ENCODE measurements around the gene NDST3. TPM values are rescaled to one million over a fixed set of nuclear protein-coding genes. Genes with fewer than 3 reads are reported as not detected.
A peak's percentile ranks its signal among the peaks of the same experiment; 100 is the strongest.

The NDST3 gene
- total RNA-seq, 1 experiment from 2014 or later, result 0.70 TPM

DNA sequence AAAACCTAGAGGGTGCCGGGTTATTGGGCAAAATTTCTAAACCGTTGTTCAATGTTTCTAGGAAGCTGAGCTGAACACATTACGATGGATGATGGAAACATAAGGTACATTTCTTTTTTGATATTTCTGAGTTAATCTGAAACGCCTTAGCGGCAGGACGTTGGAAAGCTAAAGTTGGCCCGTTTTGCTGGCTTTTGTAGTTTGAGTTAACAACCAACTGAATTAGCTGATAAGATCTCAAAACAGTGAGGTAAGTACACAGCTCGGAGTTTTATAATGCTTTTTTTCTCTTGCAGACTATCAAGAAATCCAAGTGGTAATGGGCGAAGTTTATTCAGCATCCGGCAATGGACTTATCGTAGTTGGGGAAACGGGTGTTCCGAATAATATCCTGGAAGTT lies 245.0 kb downstream of the NDST3 start:
- Histone ChIP-seq H3K9me3 (ENCODE audit: control insufficient read depth, low read depth, low read length) (no peaks in the 10 kb centered on the region), H3T11ph (ENCODE audit: low read length) (no peak overlapping the region), H3K14ac (ENCODE audit: insufficient read depth, low read length) (no peak overlapping the region), H2BK20ac (ENCODE audit: low read depth, low read length, poor library complexity, severe bottlenecking) (no peak overlapping the region), H2BK120ac (ENCODE audit: low read depth, low read length, poor library complexity, severe bottlenecking) (no peak overlapping the region), H4K5ac (ENCODE audit: insufficient read length, low read depth, low read length) (no peak overlapping the region), H3K4ac (ENCODE audit: low read depth, low read length) (no peak overlapping the region), H2BK15ac (ENCODE audit: low read depth, low read length) (no peak overlapping the region), H3K4me1 (ENCODE audit: insufficient read depth, low read length) (no peaks in the 10 kb centered on the region), H3K79me2 (ENCODE audit: insufficient read depth, low read length) (peaks cover 5% of the 10 kb centered on the region; the same call in 1 of the 2 replicates), H3K4me2 (ENCODE audit: insufficient read depth, insufficient read length, low read length) (peak overlapping the region; percentile 97), H3K9ac (ENCODE audit: extremely low read depth, insufficient read length, low read length) (peak overlapping the region; percentile 97), H2BK12ac (ENCODE audit: insufficient read length, low read depth, low read length) (no peak overlapping the region), H2AK5ac (ENCODE audit: insufficient read length, low read length) (no peak overlapping the region), H3K27me3 (ENCODE audit: insufficient read depth, low read length) (no peaks in the 10 kb centered on the region), H3K79me1 (ENCODE audit: insufficient read depth, low read depth, low read length, poor library complexity, severe bottlenecking) (no peaks in the 10 kb centered on the region), H2BK5ac (ENCODE audit: insufficient read length, low read length) (no peak overlapping the region), H3K23ac (ENCODE audit: insufficient read length, low read depth, low read length) (no peak overlapping the region), H4K91ac (ENCODE audit: insufficient read length, low read depth, low read length) (no peak overlapping the region), H2AFZ (ENCODE audit: low read length) (no peak overlapping the region), H3K56ac (ENCODE audit: insufficient read length, low read depth, low read length) (peak overlapping the region; percentile 79), H4K20me1 (ENCODE audit: control insufficient read depth, insufficient read depth, insufficient read length) (no peaks in the 10 kb centered on the region), H3K27ac (ENCODE audit: insufficient read length, low read depth, low read length) (peak overlapping the region; percentile 66), H3K18ac (ENCODE audit: insufficient read length, low read depth, low read length) (no peak overlapping the region), H3K23me2 (ENCODE audit: insufficient read length, low read depth, low read length, poor library complexity, severe bottlenecking) (peaks cover 7% of the 10 kb centered on the region), H4K8ac (replicated peaks; ENCODE audit: insufficient read length, low read depth, low read length) (no peak overlapping the region)
- peak overlapping the region; percentile 85 to 95 for H3K4me3 Mint-ChIP-seq
- H3K27me3 Mint-ChIP-seq (ENCODE audit: low read depth), result no peaks in the 10 kb centered on the region; the same call in 1 of the 2 replicates
- TF ChIP-seq, protein P1, sequence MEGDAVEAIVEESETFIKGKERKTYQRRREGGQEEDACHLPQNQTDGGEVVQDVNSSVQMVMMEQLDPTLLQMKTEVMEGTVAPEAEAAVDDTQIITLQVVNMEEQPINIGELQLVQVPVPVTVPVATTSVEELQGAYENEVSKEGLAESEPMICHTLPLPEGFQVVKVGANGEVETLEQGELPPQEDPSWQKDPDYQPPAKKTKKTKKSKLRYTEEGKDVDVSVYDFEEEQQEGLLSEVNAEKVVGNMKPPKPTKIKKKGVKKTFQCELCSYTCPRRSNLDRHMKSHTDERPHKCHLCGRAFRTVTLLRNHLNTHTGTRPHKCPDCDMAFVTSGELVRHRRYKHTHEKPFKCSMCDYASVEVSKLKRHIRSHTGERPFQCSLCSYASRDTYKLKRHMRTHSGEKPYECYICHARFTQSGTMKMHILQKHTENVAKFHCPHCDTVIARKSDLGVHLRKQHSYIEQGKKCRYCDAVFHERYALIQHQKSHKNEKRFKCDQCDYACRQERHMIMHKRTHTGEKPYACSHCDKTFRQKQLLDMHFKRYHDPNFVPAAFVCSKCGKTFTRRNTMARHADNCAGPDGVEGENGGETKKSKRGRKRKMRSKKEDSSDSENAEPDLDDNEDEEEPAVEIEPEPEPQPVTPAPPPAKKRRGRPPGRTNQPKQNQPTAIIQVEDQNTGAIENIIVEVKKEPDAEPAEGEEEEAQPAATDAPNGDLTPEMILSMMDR (conservative IDR thresholded peaks at IDR 0.05), result no peak
- peak overlapping the region; percentile 97 to 99 (median 98); a peak in 6 of 7 replicates for H3K27ac Mint-ChIP-seq
- H3K36me3 Mint-ChIP-seq (ENCODE audit: insufficient read depth in 1 of 3, low read depth in 3 of 3), result peaks cover 11 to 32% (median 21%) of the 10 kb centered on the region in 3 experiments
- no peak for DNase-seq
- no CpG with 5 or more reads among the region's 13 CpGs for WGBS (ENCODE audit: extremely low coverage, insufficient read length, low lambda C conversion rate)
- peaks cover 0 to 2% of the 10 kb centered on the region in 2 experiments; a peak in 1 of 5 replicates for H3K9me3 Mint-ChIP-seq
- H3K4me1 Mint-ChIP-seq, result peaks cover 16 to 27% of the 10 kb centered on the region in 2 experiments
